ENCODE measurements around the gene SLC36A4.
"Not testable (repeated sequence)": the region's sequence is repeated elsewhere in the genome, so short reads cannot be mapped to it uniquely, and the experiment has no call there.

Gene SLC36A4

GRCh38 chr11:93197380-93198214, at the start of gene SLC36A4:
Gene SLC36A4 (minus strand): TSS chr11:93197991. CDS start chr11:93197832, 159 bp downstream.
- TF ChIP-seq Cebpa-rat (IDR thresholded peaks at IDR 0.05): peak in 7 of 11 experiments; percentile 15 to 80 (median 46); a peak in 9 of 22 replicates
- Histone ChIP-seq H3K4me2 (peak within 1 kb of the TSS; percentile 73 to 93 (median 84)), H3K36me3 (no peaks in the 10 kb centered on the region; a peak in 1 of 22 replicates), H3K4me1 (peaks cover 6 to 34% (median 12%) of the 10 kb centered on the region in 10 experiments; a peak in 16 of 20 replicates), H3K27me3 (no peaks in the 10 kb centered on the region), H3K9me3 (replicated peaks in 1 of 11) (no peaks in the 10 kb centered on the region), H3K27ac (peak within 1 kb of the TSS; percentile 92 to 99 (median 98)), H3K9ac (peak within 1 kb of the TSS; percentile 91 to 99 (median 97)), H3K4me3 (peak within 1 kb of the TSS; percentile 63 to 89 (median 82)), H4K20me1 (peaks cover 0 to 21% (median 0%) of the 10 kb centered on the region in 11 experiments; a peak in 5 of 22 replicates)

DNA sequence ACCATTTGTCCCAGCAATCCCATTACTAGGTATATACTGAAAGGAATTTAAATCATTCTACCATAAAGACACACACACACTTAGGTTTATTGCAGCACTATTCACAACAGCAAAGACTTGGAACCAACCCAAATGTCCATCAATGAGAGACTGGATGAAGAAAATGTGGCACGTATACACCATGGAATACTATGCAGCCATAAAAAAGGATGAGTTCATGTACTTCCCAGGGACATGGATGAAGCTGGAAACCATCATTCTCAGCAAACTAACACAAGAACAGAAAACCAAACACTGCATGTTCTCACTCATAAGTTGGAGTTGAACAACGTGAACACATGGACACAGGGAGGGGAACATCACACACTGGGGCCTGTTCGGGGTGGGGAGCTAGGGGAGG, 49.0 kb upstream of the SLC36A4 start:
- not testable (repeated sequence) for H3K4me2 ChIP-seq; H3K27ac ChIP-seq; H3K36me3 ChIP-seq; H3K9me3 ChIP-seq (replicated peaks in 1 of 11); H3K4me3 ChIP-seq; H3K27me3 ChIP-seq; H4K20me1 ChIP-seq; H3K9ac ChIP-seq; H3K4me1 ChIP-seq

DNA sequence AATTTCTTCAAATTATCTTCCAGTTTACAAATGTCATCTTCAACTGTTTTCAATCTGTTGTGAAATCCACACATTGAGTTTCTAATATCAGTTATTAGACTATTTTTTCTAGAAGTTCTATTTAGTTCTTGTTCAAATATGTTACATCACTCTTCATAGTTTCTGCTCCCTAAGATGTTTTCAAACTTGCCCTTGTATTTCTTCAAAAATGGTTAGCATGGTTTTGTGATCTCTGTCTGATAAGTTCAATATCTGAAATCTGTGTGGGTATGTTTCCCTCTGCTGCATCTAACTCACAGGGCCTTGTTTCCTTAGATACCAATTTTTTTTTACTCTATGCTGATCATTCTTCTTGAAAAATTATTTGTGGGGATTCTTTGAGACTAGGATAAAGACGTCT, 46.2 kb upstream of the SLC36A4 start:
- no peaks in the 10 kb centered on the region for H3K36me3 ChIP-seq
- no peaks in the 10 kb centered on the region for H3K27me3 ChIP-seq
- H3K4me3 ChIP-seq: no peak overlapping the region
- TF ChIP-seq Cebpa-rat (IDR thresholded peaks at IDR 0.05): no peak
- H3K4me2 ChIP-seq: no peak overlapping the region
- peaks cover 0 to 11% (median 0%) of the 10 kb centered on the region in 10 experiments; a peak in 2 of 20 replicates for H3K4me1 ChIP-seq
- H3K9ac ChIP-seq: no peak overlapping the region
- no peak overlapping the region for H3K27ac ChIP-seq
- H3K9me3 ChIP-seq (replicated peaks in 1 of 11): no peaks in the 10 kb centered on the region; a peak in 1 of 22 replicates
- no peaks in the 10 kb centered on the region for H4K20me1 ChIP-seq

DNA sequence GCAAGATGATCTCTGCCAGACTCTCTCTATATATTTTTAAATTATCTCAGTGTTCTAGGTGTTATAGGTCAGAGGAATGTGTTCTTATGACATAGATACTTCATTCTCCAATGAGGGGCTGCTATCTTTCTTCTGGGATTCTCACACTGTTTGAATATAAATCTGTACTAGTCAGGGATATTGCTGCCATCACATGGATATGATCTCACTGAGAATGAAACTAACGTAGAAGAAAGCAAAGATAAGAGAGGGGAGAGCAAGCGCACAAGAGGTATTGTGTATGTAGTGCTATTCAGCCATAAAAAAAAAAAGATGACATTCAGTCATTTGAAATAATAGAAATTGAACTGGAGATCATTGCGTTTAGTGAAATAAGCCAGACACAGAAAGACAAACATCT, 42.2 kb upstream of the SLC36A4 start:
- Histone ChIP-seq H4K20me1 (no peaks in the 10 kb centered on the region), H3K4me3 (no peak overlapping the region), H3K9me3 (replicated peaks in 1 of 11) (no peaks in the 10 kb centered on the region), H3K4me1 (peaks cover 0 to 10% (median 0%) of the 10 kb centered on the region in 10 experiments; a peak in 1 of 20 replicates), H3K9ac (no peak overlapping the region), H3K36me3 (no peaks in the 10 kb centered on the region), H3K27me3 (no peaks in the 10 kb centered on the region), H3K27ac (no peak overlapping the region), H3K4me2 (peak overlapping the region in 3 of 11 experiments; percentile 16 to 47 (median 44); a peak in 3 of 22 replicates)
- TF ChIP-seq Cebpa-rat (IDR thresholded peaks at IDR 0.05): no peak

- Histone ChIP-seq H3K4me1 (peaks cover 0 to 10% (median 0%) of the 10 kb centered on the region in 10 experiments; a peak in 1 of 20 replicates), H3K4me3 (no peak overlapping the region), H3K4me2 (peak overlapping the region in 1 of 11 experiments; percentile 47; a peak in 2 of 22 replicates), H3K9me3 (replicated peaks in 1 of 11) (no peaks in the 10 kb centered on the region), H3K36me3 (no peaks in the 10 kb centered on the region), H3K27me3 (no peaks in the 10 kb centered on the region), H3K9ac (no peak overlapping the region), H4K20me1 (no peaks in the 10 kb centered on the region), H3K27ac (no peak overlapping the region)
- no peak for TF ChIP-seq Cebpa-rat (IDR thresholded peaks at IDR 0.05)
Observed at GRCh38 chr11:93238956-93239355, 41.2 kb upstream of the SLC36A4 start.

DNA sequence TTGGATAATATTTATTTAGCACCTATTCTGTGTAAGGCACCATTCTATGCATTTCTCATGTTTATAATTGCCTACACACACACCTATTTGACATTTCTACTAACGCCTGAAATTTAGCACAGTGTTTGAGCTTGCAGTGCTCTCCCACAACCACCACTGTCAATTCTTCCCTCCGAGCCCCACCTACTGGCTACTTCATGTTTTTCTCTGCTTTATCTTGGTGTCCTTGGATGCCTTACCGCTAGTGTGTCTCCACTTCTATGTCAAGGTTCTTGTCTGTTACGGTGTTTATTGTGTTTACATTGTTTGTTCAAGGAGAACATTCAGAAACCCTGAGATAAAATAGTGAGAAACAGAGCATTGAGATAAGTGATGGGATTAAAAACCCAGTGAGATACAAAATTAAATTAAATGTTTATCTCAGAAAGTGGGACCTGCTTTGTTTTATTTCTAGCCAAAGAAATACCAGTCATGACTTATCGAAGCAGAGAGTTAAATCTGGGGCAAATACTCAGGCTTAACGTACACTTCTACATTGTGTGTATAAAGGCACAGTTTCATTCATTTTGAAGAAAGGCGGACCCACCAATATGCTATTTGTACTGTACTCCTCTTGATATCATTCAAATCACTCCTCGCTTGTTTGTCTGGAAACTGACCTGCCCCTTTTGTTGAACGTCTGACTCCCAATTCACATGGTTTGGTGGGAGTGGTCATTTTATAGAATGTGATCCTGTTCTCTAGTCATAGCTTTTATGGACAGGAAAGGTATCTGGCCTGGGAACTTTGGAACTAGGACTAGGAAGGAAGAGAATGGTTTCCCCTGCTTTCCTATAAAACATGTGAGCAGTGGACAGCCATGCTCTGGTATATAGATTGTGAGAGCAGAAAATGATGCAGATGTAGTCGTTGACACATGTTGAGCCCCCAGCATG, 39.2 kb upstream of the SLC36A4 start:
- Histone ChIP-seq H3K27me3 (no peaks in the 10 kb centered on the region), H3K9me3 (replicated peaks in 1 of 11) (no peaks in the 10 kb centered on the region), H3K4me1 (peaks cover 0 to 10% (median 0%) of the 10 kb centered on the region in 10 experiments; a peak in 1 of 20 replicates), H3K9ac (no peak overlapping the region), H4K20me1 (no peaks in the 10 kb centered on the region), H3K4me3 (no peak overlapping the region), H3K36me3 (no peaks in the 10 kb centered on the region), H3K27ac (no peak overlapping the region), H3K4me2 (no peak overlapping the region)
- no peak for TF ChIP-seq Cebpa-rat (IDR thresholded peaks at IDR 0.05)

GRCh38 chr11:93234602-93235207, 36.9 kb upstream of the SLC36A4 start:
- no peak overlapping the region for H3K4me2 ChIP-seq
- H3K36me3 ChIP-seq: no peaks in the 10 kb centered on the region
- H3K4me3 ChIP-seq: no peak overlapping the region
- H3K9ac ChIP-seq: no peak overlapping the region
- H4K20me1 ChIP-seq: no peaks in the 10 kb centered on the region
- TF ChIP-seq Cebpa-rat (IDR thresholded peaks at IDR 0.05): no peak
- no peaks in the 10 kb centered on the region for H3K9me3 ChIP-seq (replicated peaks in 1 of 11)
- H3K27me3 ChIP-seq: no peaks in the 10 kb centered on the region
- peaks cover 0 to 7% (median 0%) of the 10 kb centered on the region in 10 experiments; a peak in 1 of 20 replicates for H3K4me1 ChIP-seq
- no peak overlapping the region for H3K27ac ChIP-seq

DNA sequence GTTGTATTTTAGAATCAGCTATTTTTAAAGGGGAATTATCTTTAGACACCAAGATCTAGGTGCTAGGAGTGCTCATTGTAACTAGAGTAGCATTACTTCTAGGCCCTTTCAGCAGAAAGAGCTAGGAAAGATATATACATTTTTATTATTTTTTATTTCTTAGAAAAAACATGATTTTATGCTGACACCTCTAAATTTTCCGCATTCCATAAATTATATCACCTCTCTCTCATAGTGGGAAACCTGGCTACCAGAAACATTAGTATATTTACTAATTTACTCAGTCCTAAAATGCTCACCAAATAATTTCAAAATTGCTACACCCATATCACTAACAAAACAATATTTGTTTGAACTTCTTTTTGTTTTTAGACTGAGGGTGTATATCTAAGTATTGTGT, 32.1 kb upstream of the SLC36A4 start:
- Histone ChIP-seq H3K4me2 (no peak overlapping the region), H3K36me3 (no peaks in the 10 kb centered on the region), H3K27ac (no peak overlapping the region), H3K4me3 (no peak overlapping the region), H3K27me3 (no peaks in the 10 kb centered on the region), H4K20me1 (no peaks in the 10 kb centered on the region), H3K4me1 (no peaks in the 10 kb centered on the region), H3K9me3 (replicated peaks in 1 of 11) (no peaks in the 10 kb centered on the region), H3K9ac (no peak overlapping the region)
- TF ChIP-seq Cebpa-rat (IDR thresholded peaks at IDR 0.05): no peak

DNA sequence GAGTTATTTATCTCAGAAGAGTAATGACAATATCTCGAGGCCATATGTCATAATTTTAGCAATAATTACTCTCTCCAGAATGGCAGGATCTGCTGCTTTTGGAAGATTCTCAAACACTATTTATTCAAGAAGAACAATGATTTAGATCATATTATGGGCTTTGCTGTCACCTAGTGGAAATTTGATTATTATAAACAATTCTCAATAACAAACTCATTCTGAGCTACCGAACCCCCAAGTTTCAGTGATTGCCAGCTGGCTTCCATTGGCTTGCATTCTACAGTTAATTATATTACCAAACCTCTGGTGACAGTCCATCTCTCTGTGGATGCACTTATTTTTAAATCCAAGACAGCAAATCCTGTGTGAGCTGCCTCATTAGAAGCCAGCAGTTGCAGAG, 27.9 kb upstream of the SLC36A4 start:
- no peak overlapping the region for H3K27ac ChIP-seq
- H4K20me1 ChIP-seq: no peaks in the 10 kb centered on the region
- no peak overlapping the region for H3K9ac ChIP-seq
- H3K9me3 ChIP-seq (replicated peaks in 1 of 11): no peaks in the 10 kb centered on the region
- no peaks in the 10 kb centered on the region for H3K27me3 ChIP-seq
- H3K36me3 ChIP-seq: no peaks in the 10 kb centered on the region
- no peak overlapping the region for H3K4me3 ChIP-seq
- no peak overlapping the region for H3K4me2 ChIP-seq
- H3K4me1 ChIP-seq: no peaks in the 10 kb centered on the region
- TF ChIP-seq Cebpa-rat (IDR thresholded peaks at IDR 0.05): no peak

Measured in BLaER1 treated with 17β-estradiol and CSF1 and Interleukin-3, amounts not matched to agents 10 nM and 100 nM (cell line).